ENCODE measurements around the gene ZNF287. TPM values are rescaled to one million over a fixed set of nuclear protein-coding genes. Genes with fewer than 3 reads are reported as not detected.
"Not testable (repeated sequence)": the region's sequence is repeated elsewhere in the genome, so short reads cannot be mapped to it uniquely, and the experiment has no call there.

The ZNF287 gene
- polyA plus RNA-seq (ENCODE audit: insufficient read length) = 10.7 TPM
- long read RNA-seq, donor 1, partial matches to known transcripts = 0 of 3 reads
- long read RNA-seq, donor 1, other reads (novel, unspliced or antisense) = 0 of 3 reads
- long read RNA-seq, donor 2, partial matches to known transcripts = 0 of 3 reads
- long read RNA-seq, donor 2, other reads (novel, unspliced or antisense) = 0 of 3 reads
- long read RNA-seq, donor 3, partial matches to known transcripts = 0 of 3 reads
- long read RNA-seq, donor 3, other reads (novel, unspliced or antisense) = 0 of 3 reads
- long read RNA-seq, donor 4 = 0 reads
- long read RNA-seq, donor 5, transcript ZNF287-202 (6 exons, 3,208 nt) = major isoform, 6 of 12 reads
- long read RNA-seq, donor 5, partial matches to known transcripts = 6 of 12 reads
- long read RNA-seq, donor 5, other reads (novel, unspliced or antisense) = 0 of 12 reads
- long read RNA-seq, donor 6, partial matches to known transcripts = 0 of 2 reads
- long read RNA-seq, donor 6, other reads (novel, unspliced or antisense) = 0 of 2 reads
- long read RNA-seq, donor 7, partial matches to known transcripts = 0 of 4 reads
- long read RNA-seq, donor 7, other reads (novel, unspliced or antisense) = 0 of 4 reads
- long read RNA-seq, donor 8, partial matches to known transcripts = 0 of 1 reads
- long read RNA-seq, donor 8, other reads (novel, unspliced or antisense) = 0 of 1 reads

DNA sequence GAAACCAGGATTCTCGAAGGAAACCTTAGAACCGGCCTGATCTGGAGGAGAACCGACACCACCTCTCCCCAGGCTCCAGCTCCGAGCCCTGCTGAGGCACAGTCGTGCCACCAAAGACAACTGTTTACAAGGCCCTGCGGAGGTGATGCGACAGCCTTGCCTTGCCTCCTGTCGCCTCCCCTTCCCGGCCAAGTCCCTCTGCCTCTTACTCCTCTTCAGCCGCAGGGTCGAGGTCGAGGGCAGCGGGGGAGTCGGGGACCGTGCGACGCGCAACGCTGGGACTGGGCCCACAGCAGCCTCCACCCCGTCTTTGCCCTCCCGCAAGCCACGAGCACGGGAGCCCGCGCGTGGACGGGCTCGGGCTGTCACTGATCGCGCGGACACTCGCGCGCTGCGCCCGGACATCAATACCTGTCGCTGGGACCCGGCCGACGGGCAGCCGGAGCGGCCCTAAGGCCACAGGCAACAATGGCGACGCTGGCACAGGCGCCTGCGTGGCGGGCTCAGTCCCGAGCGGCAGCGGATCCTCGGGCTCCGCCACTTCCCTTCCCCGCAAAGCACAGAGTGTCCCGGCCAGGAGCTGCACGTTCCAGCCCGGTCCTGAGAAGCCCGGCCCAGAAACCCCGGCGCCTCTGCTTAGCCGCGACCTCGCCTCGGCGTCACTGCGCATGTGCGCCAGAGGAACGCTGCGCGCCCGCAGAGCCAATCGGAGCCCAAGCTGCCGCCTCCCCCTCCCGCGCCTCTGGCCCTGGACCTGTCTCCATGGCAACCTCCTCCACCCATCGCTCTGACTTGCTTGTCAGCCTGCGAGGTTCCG is at the start of gene ZNF287:
Gene ZNF287 (minus strand): TSS at position 664 of the 817 bp plus-strand sequence. CDS start 1,473 bp downstream, outside the sequence.
- peak; percentile 89 for DNase-seq

DNA sequence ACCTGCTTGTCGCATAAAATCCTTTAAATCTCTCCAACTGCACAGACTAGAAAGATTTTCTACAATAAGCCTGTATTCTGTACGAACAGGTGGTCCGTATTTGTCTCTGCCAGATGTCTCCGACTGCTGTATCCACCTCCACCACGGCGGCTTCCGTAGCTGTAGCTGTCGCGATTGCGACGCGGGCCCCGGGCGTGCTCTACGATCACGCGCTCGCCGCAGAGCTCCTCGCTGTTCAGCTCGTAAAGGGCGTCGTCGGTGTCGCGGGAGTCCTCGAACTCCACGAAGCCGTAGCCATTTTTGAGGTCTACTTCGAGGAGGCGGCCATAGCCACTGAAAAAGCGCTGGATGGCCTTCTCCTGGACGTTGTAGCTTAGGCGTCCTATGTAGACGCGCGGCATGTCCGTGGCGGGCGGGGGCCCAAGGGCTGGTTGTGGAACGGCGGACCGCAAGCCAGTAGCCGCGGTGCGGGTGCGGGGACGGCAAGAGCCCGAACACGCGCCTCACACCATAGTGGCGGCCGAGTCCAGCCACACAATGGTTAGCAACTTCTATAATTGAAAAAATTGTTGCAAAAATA is 48.6 kb upstream of the ZNF287 start:
- DNase-seq = no peak

DNA sequence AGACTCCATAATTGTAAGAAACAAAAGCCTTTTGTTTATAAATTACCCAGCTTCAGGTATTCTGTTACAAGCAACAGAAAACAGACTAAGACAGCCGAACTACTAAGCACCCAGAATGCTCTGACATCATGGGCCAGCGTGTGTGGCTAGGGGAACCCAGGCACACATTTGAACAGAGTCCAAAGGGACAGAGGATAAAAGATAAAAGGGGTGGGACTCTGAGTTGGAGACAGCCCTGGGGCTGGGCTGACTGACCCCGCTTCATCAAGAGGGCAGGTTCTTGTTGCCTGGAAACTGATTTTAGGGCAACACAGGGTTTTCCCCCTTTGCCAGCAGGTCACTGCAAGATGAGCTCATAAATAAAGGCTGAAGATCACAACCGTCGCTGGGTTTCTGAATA is 30.5 kb upstream of the ZNF287 start:
- DNase-seq = no peak

DNA sequence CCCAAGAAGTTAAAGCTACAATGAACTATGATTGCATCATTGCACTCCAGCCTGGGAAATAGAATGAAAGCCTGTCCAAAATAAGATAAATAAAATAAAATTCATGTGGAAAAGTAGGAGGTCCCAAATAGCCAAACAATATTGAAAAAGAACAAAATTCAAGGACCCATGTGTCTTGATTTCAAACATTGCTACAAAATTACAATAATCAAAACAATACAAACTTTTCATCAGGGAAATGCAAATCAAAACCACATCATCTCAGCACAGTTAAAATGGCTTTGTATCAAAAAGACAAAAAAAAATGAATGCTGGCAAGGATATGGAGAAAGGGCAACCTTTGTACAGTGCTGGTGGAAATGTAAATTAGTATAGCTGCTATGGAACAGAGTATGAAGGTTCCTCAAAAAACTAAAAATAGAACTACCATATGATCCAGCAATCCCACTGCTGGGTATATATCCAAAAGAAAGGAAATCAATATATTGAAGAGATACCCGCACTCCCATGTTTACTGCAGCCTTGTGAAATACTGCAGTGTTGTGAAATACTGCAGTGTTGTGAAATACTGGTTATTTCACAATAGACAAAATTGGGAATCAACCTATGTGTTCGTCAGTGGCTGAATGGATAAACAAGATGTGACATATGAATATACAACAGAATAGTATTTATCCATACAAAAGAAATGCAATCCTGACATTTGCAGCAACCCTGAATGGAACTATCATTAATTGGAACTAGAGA is 24.5 kb upstream of the ZNF287 start:
- no peak for DNase-seq

DNA sequence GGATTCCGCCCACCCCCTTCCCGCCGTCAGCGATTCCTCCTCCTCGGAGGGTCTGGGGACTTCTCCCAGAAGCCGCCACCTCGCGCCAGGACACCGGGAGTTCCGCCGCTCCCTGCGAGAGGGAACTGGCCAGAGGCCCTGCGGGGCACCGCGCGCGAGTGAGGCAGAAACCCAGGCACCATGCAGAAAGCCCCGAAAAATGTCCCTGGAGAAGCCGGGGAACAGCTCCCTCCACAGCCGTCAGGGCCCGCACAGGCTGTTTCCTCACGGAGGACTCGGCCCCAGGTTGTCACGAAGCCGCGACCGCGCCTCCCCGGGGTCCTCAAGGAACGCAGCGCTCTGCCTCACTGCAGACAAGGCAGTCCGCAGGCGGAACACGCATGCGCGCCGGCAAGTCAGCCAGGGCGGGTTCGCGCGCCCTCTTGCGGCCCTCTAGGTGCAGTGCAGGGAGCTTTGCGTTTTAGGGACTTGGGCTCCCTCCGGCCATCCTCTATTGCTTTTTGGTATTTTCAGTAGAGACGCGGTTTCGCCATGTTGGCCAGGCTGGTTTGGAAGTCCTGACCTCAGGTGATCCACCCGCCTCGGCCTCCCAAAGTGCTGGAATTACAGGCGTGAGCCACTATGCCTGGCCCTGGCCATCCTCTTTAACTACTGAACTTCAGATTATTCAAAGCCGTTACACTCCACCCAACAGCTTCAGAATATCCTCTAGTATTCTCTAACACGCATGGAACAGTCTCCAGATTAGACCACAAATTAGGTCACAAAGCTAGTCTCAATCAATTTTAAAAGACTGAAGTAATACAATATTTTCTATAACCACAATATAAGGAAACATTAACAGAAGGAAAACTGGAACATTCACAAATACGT is 20.3 kb upstream of the ZNF287 start:
- peak; percentile 90 for DNase-seq

DNA sequence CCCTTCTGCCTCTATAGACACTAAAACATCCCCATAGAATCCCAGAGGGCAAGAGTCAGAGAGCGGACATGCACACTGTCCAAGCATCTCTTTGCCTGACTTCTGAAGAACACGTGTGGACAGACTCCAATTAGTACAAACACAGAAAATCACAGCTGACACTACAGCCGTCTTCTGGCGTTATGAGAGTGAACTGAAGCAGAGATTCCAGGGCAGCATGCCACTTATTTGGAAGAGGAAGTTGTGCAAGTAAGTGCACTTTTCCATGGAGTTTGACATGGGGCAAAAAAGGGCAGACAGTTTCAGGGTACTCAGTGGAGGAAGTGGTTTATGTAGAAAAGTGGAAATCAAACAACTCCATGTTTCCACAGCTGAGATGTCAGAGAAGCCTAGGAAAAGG is 16.8 kb upstream of the ZNF287 start:
- no peak for DNase-seq

DNA sequence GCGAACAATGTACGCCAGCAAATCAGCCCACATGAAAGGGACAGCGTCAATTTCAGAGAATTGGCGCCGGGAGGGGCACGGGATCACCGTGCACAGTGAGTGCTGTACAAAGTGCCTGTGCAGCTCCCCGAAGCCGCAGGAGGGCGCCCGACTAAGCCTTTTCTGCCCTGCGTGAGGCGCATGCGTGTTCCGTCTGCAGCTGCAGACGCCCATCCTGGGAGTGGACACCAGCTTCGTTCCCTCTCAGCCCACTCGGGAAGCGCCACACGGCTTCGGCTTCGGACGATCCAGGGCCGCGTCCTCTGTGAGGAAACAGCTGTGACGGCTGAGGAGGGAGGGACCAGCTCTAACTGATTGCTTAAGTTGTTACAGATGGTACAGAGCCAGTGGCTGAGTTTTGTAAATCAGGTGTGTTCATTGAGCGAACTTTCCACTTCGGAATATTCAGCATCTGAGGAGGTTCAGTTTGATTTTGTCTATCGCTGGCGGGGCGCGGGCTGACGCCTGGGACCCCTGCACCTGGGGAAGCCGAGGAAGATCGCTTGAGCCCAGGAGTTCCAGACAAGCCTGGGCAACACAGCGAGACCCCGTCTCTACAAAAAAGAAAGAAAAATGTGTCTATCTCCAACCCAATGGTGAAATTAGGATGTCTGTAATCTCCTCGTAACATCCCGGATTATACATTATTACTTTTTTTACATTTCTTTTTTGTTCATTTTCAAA is 15.4 kb upstream of the ZNF287 start:
- DNase-seq = peak; percentile 92

DNA sequence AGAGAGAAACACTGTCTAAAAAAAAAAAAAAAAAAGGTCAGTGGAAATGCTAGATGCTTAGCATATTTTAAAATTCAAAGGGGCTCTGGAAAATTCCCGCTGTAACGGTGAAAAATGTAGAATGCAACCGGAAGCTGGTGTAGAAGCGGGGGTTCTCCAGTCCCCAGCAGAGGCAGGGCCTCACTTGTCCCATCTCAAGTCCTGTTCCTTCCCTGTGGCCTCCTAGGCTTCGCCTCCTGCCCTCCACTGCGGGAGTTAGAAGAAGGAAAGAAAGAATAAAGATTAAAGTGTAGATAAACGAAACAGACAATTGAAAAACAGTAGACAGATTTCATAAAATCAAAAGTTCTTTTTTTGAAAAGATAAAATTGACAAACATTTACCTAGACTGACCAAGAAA is 14.8 kb upstream of the ZNF287 start:
- DNase-seq = no peak

DNA sequence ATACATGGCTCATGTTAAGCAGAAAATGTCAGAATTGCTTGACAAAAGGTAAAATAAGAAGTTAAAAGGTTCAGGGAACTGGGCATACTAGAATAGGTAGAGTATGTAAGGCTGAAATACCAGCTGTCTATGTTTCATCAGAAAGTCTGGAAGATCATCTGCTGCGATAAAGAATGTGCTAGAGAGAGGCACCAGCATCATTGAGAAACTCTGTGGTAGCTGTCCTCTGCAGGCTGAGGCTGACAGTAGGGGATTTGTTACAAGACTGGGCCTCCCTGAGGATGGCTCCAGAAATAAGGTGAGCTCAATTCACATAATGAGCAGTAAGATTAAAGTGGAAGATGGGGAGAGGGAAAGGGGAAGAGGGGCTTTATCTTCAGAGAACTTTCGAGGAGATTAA is 4.5 kb upstream of the ZNF287 start:
- DNase-seq = no peak

DNA sequence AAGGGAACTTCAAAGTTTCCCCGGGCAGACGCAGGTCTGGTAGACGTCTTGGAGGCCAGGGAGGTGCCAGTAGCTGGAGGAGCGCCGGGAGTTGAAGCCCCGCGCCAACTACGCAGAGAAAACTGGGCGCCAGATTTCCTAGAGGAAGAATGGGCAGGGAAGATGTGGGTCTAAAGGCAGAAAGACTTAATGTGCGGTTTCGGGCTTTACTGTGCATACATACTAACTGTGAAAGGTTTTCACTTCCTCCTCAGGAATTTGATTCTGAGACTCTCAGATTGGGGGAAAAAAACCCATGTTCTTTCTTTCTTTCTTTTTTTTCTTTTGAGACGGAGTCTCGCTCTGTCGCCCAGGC is 331 bp upstream of the ZNF287 start:
- no peak for DNase-seq

DNA sequence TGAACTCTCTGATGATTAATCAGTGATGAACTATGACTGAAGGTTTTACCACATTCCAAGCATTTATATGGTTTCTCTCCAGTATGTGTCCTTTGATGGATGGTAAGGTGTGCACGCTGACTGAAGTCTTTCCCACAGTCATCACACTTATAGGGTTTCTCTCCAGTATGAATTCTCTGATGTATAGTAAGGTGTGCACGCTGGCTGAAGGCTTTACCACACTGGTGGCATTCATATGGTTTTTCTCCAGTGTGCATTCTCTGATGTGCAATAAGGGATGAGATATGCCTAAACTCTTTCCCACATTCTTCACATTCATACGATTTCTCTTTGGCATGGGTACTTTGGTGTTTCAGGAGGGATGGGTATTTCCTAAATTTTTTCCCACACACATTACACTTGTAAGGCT is 16.4 kb downstream of the ZNF287 start:
- no peak for DNase-seq

DNA sequence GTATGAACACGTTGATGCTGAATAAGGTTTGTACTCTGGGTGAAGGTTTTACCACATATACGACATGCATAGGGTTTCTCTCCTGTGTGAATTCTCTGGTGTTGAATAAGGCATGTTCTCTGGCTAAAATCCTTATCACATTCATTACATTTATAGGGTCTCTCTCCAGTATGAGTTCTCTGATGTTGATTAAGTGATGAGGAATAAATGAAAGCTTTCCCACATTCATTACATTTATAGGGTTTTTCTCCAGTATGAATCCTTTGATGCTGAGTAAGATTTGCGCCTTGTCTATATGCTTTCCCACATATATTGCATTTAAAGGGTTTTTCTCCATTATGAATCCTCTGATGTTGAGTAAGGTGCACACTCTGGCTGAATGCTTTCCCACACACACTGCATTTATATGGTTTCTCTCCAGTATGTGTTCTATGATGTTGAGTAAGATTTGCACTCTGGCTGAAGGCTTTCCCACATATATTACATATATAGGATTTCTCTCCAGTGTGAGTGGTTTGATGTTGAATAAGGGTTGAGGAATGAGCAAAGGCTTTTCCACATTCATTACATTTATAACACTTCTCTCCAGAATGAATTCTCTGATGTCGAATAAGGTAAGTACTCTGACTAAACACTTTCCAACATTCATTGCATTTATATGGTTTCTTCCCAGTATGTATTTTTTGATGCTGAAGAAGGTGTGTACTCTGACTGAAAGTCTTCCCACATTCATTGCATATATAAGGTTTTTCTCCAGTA is 16.9 kb downstream of the ZNF287 start:
- DNase-seq = no peak

DNA sequence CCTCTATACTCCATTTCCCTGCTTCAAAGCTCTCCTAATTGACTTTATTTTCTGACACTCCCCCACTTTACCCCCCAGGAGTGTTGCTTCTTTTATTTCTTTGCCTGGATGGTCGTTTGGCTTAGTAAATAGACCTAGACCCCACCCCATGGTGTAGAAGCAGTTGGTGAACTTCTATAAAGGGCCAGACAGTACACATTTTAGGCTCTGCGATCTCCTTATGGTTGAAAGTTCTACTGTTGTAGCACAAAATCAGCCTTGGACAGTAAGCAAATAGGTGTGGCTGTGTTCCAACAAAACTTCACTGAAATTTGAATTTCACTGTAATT is 31.9 kb downstream of the ZNF287 start:
- no peak for DNase-seq

DNA sequence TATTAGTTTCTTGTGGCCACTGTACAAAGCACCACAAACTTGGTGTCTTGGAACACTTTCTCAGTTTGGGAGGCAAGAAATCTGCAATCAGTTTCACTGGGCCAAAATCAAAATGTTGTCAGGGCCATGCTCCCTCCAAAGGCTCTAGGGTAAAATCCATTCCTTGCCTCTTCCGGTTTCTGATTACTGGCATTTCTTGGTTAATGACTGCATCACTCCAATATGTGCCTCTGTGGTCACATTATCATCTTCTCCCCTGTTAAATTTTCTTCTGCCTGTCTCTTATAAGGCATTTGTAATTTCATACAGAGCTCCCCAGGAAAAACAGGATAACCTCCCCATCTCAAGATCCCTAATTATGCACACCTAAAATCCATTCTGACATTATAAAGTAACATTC is 34.8 kb downstream of the ZNF287 start:
- DNase-seq = no peak

DNA sequence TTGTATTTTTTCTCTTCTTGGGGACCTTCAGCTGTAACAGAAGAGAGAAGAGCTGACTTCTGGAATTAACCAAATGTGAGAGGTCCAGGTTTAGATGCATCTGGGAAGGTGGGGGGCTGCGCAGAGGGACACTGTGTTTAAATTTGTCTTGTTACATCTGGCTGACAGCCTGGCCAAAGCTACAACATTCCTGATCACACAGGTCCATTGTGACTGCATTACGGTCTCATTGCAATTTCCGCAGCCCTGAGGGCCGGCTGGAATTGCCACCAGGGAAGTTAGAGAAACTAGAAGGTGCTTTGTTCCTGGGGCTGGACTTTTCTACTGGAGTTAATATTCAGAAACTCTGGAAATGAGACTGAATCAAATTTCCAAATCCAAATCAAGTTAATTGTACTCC is 39.1 kb downstream of the ZNF287 start:
- DNase-seq = no peak

DNA sequence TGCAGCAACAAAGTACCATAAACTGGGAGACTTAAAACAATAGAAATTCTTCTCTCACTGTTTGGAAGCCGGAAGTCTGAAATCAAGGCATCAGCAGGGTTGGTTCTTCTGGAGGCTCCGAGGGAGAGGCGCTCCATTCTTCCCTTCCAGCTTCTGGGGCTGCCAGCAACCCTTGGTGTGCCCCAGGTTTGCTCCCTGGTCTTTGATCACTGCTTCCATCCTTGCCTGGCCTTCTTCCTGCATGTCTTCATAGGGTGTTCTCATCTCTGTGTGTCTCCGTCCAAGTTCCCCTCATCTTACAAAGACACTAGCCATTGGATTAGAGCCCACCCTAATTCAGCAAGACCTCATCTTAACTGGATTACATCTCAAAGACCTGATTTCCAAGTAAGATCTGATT is 41.7 kb downstream of the ZNF287 start:
- DNase-seq = no peak

DNA sequence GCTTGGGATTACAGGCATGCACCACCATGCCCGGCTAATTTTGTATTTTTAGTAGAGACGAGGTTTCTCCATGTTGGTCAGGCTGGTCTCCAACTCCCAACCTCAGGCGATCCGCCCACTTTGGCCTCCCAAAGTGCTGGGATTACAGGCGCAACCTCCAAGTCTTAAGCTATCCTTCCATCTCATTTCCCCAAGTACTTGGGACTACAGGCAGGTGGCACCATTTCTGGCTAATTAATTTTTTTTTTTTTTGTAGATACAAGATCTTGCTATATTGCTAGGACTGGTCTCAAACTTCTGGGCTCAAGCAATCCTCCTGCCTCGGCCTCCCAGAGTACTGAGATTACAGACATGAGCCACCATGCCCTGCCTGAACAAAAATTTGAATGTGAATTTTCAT is 43.4 kb downstream of the ZNF287 start:
- DNase-seq = not testable (repeated sequence)

DNA sequence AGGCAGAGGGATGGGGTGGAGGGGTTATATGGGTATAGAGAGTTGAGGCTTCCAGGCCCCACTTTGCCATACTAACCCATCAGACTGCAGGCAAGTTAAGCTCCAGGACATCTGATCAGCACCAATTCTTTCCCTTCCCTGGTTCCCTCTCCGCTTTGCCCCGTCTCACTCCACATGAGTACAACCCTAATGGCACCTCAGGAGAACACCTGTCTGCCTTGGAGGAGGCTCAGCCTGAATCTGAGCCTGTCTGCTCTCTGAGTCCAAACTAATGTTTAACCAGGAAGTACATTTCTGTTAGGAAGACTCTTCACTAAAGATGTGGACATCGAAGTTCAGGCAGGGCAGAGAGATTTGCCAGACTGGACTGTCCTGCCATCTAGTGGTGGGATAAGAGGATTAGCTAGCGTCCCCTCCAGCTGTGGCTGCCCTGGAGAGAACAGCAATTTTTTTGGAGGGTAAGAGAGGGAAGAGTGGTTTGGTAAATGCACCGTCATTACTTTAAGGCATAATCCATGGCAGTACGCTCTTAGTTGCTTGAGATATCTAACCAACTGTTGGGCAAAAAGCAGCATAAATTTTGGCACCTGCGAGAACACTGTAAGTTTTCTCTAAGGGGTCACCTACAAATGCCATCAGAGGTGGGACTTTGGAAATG is 47.8 kb downstream of the ZNF287 start:
- peak; percentile 87 for DNase-seq

DNA sequence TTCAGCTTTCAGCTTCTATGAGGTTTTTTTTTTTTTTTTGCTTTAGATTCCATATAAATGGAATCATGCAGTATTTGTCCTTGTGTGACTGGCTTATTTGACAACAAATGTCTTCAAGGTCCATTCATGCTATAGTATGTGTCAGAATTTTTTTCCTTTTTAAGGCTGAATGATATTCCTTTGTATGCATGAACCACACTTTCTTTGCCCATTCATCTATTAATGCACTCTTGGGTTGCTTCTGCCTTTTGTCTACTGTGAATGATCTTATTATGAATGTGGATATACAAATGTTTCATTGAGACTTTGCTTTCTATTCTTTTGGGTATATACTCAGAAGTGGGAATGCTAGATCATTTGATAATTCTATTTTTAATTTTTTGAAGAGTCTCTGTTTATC is 50.0 kb downstream of the ZNF287 start:
- no peak for DNase-seq

Measured in left kidney (tissue), 8 donors.